ENCODE measurements around the gene FASTK. TPM values are rescaled to one million over a fixed set of nuclear protein-coding genes. Genes with fewer than 3 reads are reported as not detected.

FASTK gene
- total and polyA plus RNA-seq, 4 donors = 28.9 to 108 (median 89.9) TPM

GRCh38 chr7:151095123-151095797 lies 14.7 kb upstream of the FASTK start:
- no peak for TF ChIP-seq CTCF (IDR thresholded peaks at IDR 0.05; ENCODE audit: control extremely low read depth, extremely low read depth)
- H3K27ac ChIP-seq (ENCODE audit: low read depth in 1 of 2, low read length in 1 of 2) = no peak overlapping the region

GRCh38 chr7:151094675-151095074 lies 14.1 kb upstream of the FASTK start:
- H3K27me3 ChIP-seq (ENCODE audit: control insufficient read depth in 3 of 3, insufficient read depth in 3 of 3, low read length in 2 of 3) = no peaks in the 10 kb centered on the region
- TF ChIP-seq CTCF (IDR thresholded peaks at IDR 0.05; ENCODE audit: control extremely low read depth, extremely low read depth) = no peak
- WGBS, 2 donors = 67 to 69% methylated on average over 5 of the region's 5 CpGs
- H3K27ac ChIP-seq (ENCODE audit: low read depth in 1 of 2, low read length in 1 of 2) = no peak overlapping the region
- no peak overlapping the region for H3K9ac ChIP-seq (ENCODE audit: insufficient read depth in 1 of 2, low read length in 2 of 2)
- no peaks in the 10 kb centered on the region for H3K9me3 ChIP-seq (ENCODE audit: control insufficient read depth in 4 of 4, insufficient read depth in 3 of 4, low read length in 3 of 4)
- H3K4me3 ChIP-seq = no peak overlapping the region
- DNase-seq (no peak), ATAC-seq (ENCODE audit: insufficient read depth, low FRiP score) (no peak)
- H3K4me1 ChIP-seq (ENCODE audit: control insufficient read depth in 5 of 5, insufficient read depth in 5 of 5, low read length in 5 of 5) = peaks cover 0 to 13% (median 5%) of the 10 kb centered on the region in 5 donors
- H3K36me3 ChIP-seq (ENCODE audit: control insufficient read depth in 4 of 4, insufficient read depth in 4 of 4, low read length in 4 of 4) = peaks cover 0 to 3% (median 0%) of the 10 kb centered on the region in 4 donors

More at GRCh38 chr7:151095123-151095797, 14.7 kb upstream of the FASTK start:
- Histone ChIP-seq H3K9ac (ENCODE audit: insufficient read depth in 1 of 2, low read length in 2 of 2) (no peak overlapping the region), H3K9me3 (ENCODE audit: control insufficient read depth in 4 of 4, insufficient read depth in 3 of 4, low read length in 3 of 4) (no peaks in the 10 kb centered on the region), H3K36me3 (ENCODE audit: control insufficient read depth in 4 of 4, insufficient read depth in 4 of 4, low read length in 4 of 4) (peaks cover 0 to 3% (median 0%) of the 10 kb centered on the region in 4 donors), H3K27me3 (ENCODE audit: control insufficient read depth in 3 of 3, insufficient read depth in 3 of 3, low read length in 2 of 3) (no peaks in the 10 kb centered on the region), H3K4me1 (ENCODE audit: control insufficient read depth in 5 of 5, insufficient read depth in 5 of 5, low read length in 5 of 5) (peaks cover 0 to 15% (median 0%) of the 10 kb centered on the region in 5 donors), H3K4me3 (no peak overlapping the region)
- 75 to 77% methylated on average over 10 of the region's 10 CpGs for WGBS, 2 donors
- no peak for DNase-seq
- ATAC-seq (ENCODE audit: insufficient read depth, low FRiP score) = no peak

- Histone ChIP-seq H3K4me1 (ENCODE audit: control insufficient read depth in 5 of 5, insufficient read depth in 5 of 5, low read length in 5 of 5) (peaks cover 0 to 15% (median 12%) of the 10 kb centered on the region in 5 donors), H3K4me3 (no peak overlapping the region), H3K27me3 (ENCODE audit: control insufficient read depth in 3 of 3, insufficient read depth in 3 of 3, low read length in 2 of 3) (no peaks in the 10 kb centered on the region), H3K9ac (ENCODE audit: insufficient read depth in 1 of 2, low read length in 2 of 2) (no peak overlapping the region), H3K27ac (ENCODE audit: low read depth in 1 of 2, low read length in 1 of 2) (no peak overlapping the region), H3K36me3 (ENCODE audit: control insufficient read depth in 4 of 4, insufficient read depth in 4 of 4, low read length in 4 of 4) (peaks cover 0 to 3% (median 0%) of the 10 kb centered on the region in 4 donors), H3K9me3 (ENCODE audit: control insufficient read depth in 4 of 4, insufficient read depth in 3 of 4, low read length in 3 of 4) (no peaks in the 10 kb centered on the region)
- no peak for ATAC-seq (ENCODE audit: insufficient read depth, low FRiP score)
- WGBS, 2 donors = 93 to 94% methylated on average over 6 of the region's 6 CpGs
- DNase-seq = no peak
- no peak for TF ChIP-seq CTCF (IDR thresholded peaks at IDR 0.05; ENCODE audit: control extremely low read depth, extremely low read depth)
Observed at GRCh38 chr7:151093748-151094147, 13.1 kb upstream of the FASTK start.

Data from lung (tissue), 12 donors.